ENCODE results near the gene MICAL2. TPM values are rescaled to one million over a fixed set of nuclear protein-coding genes. Genes with fewer than 3 reads are reported as not detected.

MICAL2 gene
- total RNA-seq, 2 donors from 2014 or later = 1.5 to 1.9 TPM

DNA sequence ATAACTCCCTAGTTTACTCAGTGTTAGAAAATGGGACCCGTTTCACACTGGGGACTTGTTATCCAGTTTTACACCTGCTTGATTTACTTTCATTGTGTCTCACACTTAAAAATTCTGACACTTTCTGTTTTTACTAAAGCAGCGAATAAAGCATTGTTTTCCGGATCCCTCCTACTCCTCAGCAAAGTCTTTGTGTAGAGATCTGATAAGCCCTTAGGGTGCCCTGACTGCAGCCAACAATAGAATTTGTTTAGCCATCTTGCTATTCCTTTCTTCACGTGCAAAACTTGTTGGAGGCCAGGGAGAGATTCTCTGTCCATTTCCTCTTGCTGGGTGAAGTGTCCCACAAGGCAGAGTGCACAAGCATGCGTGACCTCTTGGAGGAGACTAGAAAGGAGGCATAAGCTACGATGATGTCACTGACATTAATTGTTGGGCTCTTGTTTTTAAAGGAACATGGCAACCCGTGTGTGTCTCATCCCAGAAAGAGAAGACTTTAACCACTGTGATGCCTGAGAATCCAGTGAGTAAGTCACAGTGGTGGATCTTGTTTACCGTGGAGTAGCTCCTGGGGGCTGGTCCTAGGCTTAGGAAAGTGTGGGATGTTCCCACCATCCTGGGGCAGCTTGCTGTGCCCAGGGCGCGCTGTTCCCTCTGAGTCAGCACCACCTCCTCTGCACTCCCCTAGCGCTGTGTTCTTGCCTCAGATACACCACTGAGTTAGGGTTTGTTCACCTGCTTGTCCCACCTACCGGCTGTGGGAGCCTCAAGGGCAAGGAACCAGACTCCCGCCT, 27.7 kb downstream of the MICAL2 start:
- Mint-ChIP-seq H3K9me3 (no peaks in the 10 kb centered on the region), H3K27me3 (ENCODE audit: insufficient read depth) (peaks cover 91% of the 10 kb centered on the region), H3K27ac (no peak overlapping the region), H3K36me3 (ENCODE audit: low read depth) (no peaks in the 10 kb centered on the region), H3K4me3 (no peak overlapping the region), H3K4me1 (peaks cover 12% of the 10 kb centered on the region)
- no peak overlapping the region for H3K27ac ChIP-seq (ENCODE audit: low read depth, low read length)
- no peak for DNase-seq
- no peaks in the 10 kb centered on the region for H3K36me3 ChIP-seq (ENCODE audit: control insufficient read depth, insufficient read depth, low read length)
- WGBS, 2 experiments (ENCODE audit: insufficient coverage in 1 of 2, insufficient read length in 1 of 2) = 69 to 81% methylated on average over 13 of the region's 13 CpGs
- H3K9ac ChIP-seq (ENCODE audit: extremely low read depth, low read length, poor library complexity, severe bottlenecking) = no peak overlapping the region
- no peak for TF ChIP-seq CTCF (conservative IDR thresholded peaks at IDR 0.05)
- peaks cover 17% of the 10 kb centered on the region for H3K4me1 ChIP-seq (ENCODE audit: control insufficient read depth, insufficient read depth, low read length)
- no peak overlapping the region for H3K4me3 ChIP-seq (ENCODE audit: low read length)
- H3K27me3 ChIP-seq (ENCODE audit: control insufficient read depth, insufficient read depth, low read length, poor library complexity, severe bottlenecking) = peaks cover 91% of the 10 kb centered on the region
- H3K9me3 ChIP-seq (ENCODE audit: control insufficient read depth, low read length) = no peaks in the 10 kb centered on the region

GRCh38 chr11:12139144-12139881, 28.9 kb downstream of the MICAL2 start:
- H3K9me3 Mint-ChIP-seq = no peaks in the 10 kb centered on the region
- no peak overlapping the region for H3K27ac Mint-ChIP-seq
- Histone ChIP-seq H3K36me3 (ENCODE audit: control insufficient read depth, insufficient read depth, low read length) (no peaks in the 10 kb centered on the region), H3K4me3 (ENCODE audit: low read length) (no peak overlapping the region), H3K9ac (ENCODE audit: extremely low read depth, low read length, poor library complexity, severe bottlenecking) (no peak overlapping the region), H3K27ac (ENCODE audit: low read depth, low read length) (no peak overlapping the region), H3K9me3 (ENCODE audit: control insufficient read depth, low read length) (no peaks in the 10 kb centered on the region), H3K27me3 (ENCODE audit: control insufficient read depth, insufficient read depth, low read length, poor library complexity, severe bottlenecking) (peaks cover 91% of the 10 kb centered on the region), H3K4me1 (ENCODE audit: control insufficient read depth, insufficient read depth, low read length) (peaks cover 17% of the 10 kb centered on the region)
- H3K4me3 Mint-ChIP-seq = no peak overlapping the region
- H3K27me3 Mint-ChIP-seq (ENCODE audit: insufficient read depth) = peaks cover 91% of the 10 kb centered on the region
- H3K4me1 Mint-ChIP-seq = peaks cover 12% of the 10 kb centered on the region
- no peak for DNase-seq
- H3K36me3 Mint-ChIP-seq (ENCODE audit: low read depth) = no peaks in the 10 kb centered on the region
- WGBS, 2 experiments (ENCODE audit: insufficient coverage in 1 of 2, insufficient read length in 1 of 2) = 82 to 93% methylated on average over 3 to 12 of the region's 12 CpGs
- no peak for TF ChIP-seq CTCF (conservative IDR thresholded peaks at IDR 0.05)

- Mint-ChIP-seq H3K36me3 (ENCODE audit: low read depth) (no peaks in the 10 kb centered on the region), H3K9me3 (no peaks in the 10 kb centered on the region), H3K27ac (no peak overlapping the region), H3K4me1 (peaks cover 12% of the 10 kb centered on the region), H3K27me3 (ENCODE audit: insufficient read depth) (peaks cover 85% of the 10 kb centered on the region), H3K4me3 (no peak overlapping the region)
- no peaks in the 10 kb centered on the region for H3K36me3 ChIP-seq (ENCODE audit: control insufficient read depth, insufficient read depth, low read length)
- no peak overlapping the region for H3K9ac ChIP-seq (ENCODE audit: extremely low read depth, low read length, poor library complexity, severe bottlenecking)
- no peak overlapping the region for H3K4me3 ChIP-seq (ENCODE audit: low read length)
- no peak for DNase-seq
- 80 to 89% methylated on average over 1 to 3 of the region's 3 CpGs for WGBS, 2 experiments (ENCODE audit: insufficient coverage in 1 of 2, insufficient read length in 1 of 2)
- H3K27ac ChIP-seq (ENCODE audit: low read depth, low read length) = no peak overlapping the region
- TF ChIP-seq CTCF (conservative IDR thresholded peaks at IDR 0.05) = no peak
- no peaks in the 10 kb centered on the region for H3K9me3 ChIP-seq (ENCODE audit: control insufficient read depth, low read length)
- peaks cover 17% of the 10 kb centered on the region for H3K4me1 ChIP-seq (ENCODE audit: control insufficient read depth, insufficient read depth, low read length)
- H3K27me3 ChIP-seq (ENCODE audit: control insufficient read depth, insufficient read depth, low read length, poor library complexity, severe bottlenecking) = peaks cover 89% of the 10 kb centered on the region
These were observed 29.9 kb downstream of the MICAL2 start for GRCh38 chr11:12140186-12140793.
